HG03135 (cell line): ENCODE results near the gene TINCR.

Experiments used
- ATAC-seq: cut with Tn5 transposase; IDR thresholded peaks from one replicate; pipeline ENCODE4 v1.9.1; 2021; ENCODE audit warnings: mild to moderate bottlenecking, moderate library complexity; ENCODE audit not compliant: unreplicated experiment

The TINCR gene

DNA sequence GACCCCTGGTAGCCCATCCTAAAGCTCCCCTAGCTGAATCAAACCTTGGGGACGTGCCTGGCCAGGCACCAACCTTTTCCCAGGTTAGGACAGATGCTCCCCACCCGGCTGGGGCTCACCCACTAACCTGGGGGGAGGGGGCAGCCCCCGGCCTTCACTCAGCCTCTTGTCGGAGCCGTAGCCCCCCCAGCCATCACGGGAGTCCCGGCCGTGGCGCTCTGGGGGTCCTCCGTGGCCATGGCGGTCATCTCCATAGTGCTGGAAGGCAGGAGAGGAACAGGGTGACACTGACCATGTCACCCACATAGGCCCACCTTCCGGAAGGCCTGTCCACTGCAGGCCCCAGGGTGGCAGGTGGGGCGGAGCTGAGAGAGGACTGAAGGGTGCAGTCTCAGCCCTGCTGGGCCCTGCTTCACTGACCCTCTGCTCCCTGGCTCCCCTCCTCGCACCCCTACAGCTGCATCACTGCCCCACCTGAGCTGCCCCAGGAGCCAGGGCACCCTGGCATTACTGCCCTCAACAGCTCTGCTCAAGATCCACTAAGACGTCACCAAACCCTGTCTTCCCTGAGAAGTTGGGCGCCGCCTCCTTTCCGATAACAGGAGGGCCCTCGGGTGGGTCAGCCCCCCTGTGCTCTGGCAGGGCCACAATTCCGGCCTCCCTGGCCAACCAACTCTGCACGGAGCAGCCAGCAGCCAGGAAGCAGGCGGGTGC is 22.6 kb upstream of the TINCR start:
- ATAC-seq = no peak

DNA sequence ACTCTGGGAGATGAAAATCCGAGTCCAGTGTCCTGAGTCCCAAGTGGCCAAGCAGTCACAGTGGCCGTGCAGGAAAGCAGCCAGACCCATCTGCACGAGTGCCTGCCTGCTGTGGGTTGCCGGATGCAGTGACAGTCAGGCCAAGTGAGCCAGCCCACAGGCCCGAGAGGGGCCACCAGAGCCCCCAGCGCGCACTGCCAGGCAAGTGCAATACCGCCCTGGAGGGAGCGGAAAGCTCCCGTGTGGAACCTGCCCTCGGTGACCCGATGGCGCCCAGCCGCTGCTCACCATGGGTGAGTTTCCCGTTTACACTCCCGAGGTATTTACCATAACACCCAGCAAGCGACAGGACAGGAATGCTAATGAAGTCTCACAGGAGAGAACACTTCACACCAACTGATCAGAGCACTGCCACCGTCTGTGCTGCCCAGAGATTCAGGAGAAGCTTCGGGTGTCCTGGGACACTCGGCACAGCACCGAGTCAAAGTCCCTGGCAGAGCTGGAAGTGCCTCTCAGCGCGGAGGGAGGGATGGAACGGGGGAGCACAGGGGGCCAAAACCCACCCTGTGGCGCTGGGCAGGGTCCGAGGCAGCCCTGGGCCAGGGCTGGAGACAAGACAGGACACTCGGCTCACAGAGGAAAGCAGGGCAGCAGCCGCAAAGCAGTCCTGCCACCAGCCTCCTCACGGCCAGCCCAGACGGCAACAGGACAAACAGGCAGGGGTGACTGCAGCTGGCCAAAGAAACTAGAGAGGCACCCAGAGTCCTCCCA is 21.3 kb upstream of the TINCR start:
- ATAC-seq = no peak

DNA sequence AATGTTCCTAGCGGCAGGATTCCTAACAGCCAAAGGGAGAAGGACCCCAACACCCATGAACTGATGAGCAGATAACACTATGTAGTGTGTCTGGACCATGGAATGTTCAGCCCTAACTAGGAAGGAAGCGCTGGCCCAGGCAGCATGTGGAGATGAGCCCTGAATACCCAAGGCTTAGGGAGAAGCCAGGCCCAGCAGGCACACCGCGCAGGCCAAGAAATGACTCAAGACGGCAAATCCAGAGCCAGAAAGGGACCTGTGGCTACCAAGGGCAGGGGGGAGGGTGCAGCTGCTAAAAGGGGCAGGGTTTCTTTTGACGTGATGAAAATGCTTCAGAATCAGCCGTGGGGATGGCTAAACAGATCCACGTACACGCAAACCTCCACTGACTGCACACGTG is 20.7 kb upstream of the TINCR start:
- no peak for ATAC-seq

DNA sequence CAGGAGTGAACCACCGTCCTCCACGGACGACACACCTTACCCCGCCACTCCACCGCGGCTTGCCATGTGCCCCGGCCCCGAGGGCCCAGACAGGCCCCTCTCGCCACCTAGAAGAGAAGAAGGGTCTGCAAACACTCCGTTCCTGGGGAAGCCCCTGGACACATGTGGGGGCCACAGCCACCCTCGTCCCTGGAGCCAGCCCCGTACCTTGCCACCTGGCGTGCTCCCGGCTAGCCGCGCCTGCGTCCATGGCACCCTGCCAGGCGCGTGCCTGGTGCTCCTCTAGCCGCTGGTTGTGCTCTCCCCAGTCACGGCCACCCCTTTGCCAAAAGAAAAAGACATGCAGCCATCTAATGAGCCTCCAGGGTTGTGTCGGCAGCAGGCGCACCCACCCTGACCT is 19.9 kb upstream of the TINCR start:
- ATAC-seq = no peak

DNA sequence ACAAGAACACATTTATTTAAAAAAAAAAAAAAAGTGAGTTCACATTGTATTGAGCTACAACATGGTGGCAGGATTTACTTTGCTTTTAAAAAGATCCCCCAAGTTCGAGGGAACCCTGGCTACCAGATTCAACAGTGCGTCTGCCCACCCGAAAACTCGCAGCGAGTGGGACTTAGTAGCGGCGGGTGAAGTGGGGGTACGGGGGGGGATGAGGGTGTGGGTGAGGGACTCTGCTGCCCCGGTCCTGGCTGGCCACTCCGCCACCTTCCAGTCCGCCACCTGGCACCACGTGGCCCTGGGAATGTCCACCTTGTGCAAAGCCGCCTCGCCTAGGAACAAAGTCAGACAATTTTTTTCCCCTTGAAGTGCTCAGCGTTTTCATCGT is 19.3 kb upstream of the TINCR start:
- ATAC-seq = no peak

DNA sequence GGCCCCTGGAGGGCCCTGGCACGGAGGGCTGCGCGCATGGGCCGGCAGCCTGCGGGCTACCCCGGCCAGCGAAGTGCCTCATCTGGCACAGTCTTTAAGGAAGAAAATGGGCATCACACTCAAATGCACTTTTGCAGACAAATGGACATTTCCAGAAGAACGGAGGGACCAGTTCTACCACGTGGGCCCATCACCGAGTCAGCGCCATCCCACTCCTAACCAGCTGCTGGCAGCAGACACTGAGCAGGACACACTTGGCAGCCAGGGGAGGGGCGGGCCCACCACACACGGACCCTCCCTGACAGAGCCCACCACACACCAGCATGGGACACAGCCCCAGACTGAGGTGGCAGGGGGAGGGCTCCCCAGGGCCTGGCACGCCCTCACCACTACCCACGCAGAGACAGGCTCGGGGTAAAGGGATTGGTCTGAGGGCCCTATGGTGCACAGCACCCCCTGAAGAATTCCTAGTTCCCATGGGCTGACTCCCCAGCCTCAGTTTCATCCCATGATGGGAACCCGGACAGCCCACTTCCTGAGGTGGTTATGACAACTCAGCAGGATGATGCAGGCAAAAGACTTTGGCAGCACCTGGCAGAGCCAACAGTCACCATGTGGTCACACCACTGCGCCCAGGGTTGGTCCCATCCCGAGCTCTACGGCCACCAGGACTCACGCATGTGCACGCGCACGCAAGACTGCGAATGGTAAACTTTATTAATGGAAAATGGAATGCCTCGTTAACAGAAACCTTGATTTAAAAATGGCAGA is 18.7 kb upstream of the TINCR start:
- ATAC-seq = no peak

DNA sequence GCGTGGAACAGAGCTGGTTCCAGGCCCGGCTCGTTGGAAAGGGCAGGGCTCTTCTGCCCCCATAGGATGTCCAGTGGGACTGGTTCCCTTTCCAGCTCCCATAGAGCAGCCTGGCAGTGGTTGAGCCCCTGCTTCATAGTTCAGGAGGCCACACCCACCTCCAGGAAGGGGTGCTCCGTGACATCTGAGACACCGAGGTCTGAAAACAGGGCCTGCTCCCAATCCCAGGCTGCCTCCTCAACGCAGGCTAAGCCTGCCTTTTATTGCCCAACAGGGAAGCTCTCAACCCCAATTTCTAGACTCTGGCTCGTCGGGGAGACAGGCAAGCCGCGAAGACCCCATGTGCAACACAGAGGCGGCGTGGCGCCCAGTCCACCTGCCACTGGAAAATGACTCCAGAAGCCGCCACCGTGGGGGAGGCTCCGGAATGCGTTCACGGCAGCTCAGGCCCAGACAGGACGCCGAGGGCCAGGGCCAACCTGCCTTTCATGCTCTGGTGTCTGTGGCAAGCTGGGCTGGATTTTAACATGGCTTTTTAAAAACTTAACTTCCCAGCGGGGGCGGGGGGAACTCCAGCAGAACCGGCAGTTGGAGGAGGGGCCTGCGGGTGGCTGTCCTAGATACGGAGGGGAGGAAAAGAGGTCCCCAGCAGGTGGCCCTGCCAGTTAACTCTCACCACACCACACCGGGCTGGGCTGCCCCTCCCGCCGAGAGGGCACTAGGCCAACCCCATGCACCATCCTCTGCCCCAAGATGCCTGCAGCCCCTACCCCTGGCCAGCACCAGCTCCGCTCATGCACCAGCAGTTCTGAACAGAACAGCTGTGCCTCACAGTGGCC is 17.9 kb upstream of the TINCR start:
- ATAC-seq = no peak

DNA sequence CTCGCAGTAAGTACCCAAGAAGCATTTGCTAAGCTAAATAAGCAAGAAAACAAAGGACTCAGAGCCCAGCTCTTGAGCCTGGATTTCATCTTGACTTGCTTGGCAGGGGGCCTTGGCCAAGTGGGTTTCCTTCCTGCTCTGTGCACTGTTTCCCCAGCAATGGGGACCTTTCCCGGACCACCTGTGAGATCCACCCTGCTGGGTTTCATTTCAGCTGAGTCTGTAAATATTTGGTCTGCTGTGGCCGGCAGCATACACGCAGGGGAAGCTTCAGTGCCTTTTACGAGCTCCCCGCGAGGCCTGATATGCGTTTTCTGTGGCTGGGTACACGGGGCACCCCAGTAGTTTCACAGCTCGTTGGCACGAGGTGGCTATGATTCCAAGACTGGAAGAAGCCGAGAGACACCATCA is 12.4 kb upstream of the TINCR start:
- ATAC-seq = no peak

DNA sequence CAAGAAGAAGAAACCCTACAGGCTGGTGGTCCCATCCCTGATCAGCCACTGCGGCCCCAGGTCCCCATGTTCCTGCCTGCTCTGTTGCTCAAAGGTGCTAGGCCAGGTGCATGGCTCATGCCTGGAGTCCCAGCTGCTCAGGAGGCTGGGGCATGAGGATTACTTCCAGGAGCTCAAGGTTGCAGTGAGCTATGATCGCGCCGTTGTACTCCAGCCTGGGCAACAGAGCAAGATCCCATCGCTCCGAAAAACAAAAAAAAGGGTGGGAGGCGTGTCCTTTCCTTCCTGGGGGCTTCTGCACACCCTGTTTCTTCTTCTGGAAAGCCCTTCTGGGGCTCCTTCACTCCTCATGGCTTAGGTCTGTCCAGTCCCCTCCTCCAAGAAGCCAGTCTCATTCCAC is 11.9 kb upstream of the TINCR start:
- ATAC-seq = no peak

DNA sequence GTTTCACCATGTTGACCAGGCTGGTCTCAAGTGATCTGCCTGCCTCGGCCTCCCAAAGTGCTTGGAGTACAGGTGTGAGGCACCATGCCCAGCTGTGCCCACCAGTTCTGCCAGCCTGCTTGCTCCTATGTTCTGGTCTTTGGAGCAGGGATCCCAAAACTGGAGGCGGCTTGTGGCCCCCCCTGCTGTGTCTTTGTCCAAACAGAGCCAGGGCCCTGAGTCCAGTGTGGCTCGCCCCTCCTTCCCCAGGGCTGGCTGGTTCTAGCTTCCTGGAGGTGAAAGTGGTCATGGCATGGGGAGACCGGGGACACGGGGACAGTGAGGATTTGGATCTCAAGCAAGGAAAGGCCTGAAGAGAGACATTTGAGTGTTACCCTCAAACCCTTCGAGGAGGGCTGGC is 11.5 kb upstream of the TINCR start:
- no peak for ATAC-seq

DNA sequence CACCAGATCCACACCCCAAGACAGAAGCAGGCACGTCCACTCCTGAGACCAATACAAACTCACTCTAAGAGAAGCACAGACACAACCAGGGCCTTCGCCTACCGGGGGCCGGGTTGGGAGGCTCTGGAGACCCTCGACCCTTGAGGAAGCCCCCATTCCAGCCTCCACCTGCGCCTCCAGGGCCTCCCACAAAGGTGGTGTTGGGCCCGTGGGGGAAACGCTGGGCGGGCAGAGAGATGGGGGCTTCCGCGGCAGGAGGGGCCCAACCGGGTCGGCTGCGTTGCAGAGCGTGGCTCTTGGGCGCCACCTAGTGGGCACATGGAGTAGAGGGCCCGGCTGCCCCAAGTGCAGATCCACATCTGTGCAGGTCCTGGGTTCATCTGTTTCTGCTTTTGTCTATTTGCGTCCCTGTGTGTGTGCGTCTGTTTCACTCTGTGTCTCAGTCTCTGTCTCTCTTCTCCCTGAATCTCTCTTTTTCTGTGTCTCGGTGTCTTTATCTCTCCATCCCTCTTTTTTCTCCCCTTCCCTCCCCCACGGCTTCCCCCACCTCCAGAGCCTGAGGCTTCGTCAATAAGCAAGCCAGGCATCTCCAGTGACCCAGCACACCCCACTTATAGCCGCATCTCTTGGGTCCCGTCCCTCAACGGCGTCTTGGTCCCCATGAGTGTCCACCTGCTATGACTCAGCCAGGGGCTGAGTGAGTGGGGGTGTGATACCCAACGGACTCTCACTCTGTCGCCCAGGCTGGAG is 10.5 kb upstream of the TINCR start:
- ATAC-seq = no peak

DNA sequence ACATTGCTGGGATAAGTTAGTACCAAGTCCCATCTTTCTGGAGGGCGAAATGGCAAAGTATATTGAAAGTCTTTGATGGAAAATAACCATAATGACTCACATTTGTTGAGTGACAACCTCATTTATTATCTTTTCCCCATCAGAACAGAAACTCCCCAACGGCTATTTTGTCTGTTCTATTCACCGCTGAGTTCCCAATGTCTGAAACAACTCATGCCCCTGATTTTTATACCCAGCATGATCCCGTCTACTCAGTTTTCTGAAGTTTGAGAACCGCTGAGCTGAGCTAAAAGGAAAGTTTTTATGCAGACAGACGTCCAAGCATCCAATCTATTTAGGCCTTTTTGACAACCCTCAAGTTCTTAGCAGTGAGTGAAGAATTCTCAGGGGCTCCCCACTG is 7.8 kb upstream of the TINCR start:
- ATAC-seq = no peak

DNA sequence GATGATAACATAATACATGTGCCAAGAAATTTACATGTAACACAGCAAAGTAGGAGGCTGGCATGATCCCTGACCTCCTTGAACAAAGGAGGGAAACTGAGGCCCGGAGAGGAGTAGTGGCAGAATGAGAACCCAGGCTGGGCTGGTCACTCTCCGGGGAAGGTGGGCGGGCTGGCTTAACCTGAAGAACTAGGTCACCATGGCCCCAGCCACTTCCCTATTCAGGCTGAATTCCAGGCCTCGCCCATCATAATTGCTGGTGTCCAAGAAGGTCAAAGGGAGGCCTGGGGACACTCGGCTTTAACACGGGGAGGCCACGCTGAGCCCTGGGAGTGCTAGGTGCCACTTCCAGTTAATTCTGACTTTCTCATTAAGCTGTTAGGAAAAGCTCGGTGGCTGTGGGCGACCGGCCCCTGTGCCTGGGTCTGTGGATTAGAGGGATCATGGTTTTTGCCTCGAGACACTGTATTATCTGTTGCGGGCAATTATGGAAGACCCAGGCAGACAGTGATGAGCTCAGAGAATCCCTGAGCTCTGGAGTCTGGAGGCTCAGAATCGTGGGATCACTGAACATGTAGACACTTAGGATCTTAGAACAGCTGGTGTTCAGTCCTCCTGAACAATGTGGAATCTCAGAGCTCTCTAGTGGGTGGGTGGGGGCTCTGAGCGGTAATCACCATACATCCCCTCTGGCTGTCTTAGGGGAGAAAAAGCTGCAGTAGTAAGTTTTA is 5.0 kb upstream of the TINCR start:
- no peak for ATAC-seq

DNA sequence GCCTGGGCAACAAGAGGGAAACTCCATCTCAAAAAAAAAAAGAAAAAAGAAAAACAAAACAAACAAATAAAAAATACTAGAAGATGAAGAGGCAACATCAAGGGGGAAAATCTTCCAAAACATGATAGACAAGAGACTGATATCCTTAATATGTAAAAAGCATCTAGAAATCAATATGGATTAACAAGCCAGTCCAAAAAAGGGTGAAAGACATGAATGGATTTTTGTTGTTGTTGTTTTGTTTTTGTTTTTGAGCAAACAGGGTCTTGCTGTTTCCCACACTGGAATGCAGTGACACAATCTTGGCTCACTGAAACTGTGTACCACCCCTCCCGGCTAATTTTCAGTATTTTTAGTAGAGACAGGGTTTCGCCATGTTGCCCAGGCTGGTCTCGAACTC is 4.0 kb upstream of the TINCR start:
- no peak for ATAC-seq

DNA sequence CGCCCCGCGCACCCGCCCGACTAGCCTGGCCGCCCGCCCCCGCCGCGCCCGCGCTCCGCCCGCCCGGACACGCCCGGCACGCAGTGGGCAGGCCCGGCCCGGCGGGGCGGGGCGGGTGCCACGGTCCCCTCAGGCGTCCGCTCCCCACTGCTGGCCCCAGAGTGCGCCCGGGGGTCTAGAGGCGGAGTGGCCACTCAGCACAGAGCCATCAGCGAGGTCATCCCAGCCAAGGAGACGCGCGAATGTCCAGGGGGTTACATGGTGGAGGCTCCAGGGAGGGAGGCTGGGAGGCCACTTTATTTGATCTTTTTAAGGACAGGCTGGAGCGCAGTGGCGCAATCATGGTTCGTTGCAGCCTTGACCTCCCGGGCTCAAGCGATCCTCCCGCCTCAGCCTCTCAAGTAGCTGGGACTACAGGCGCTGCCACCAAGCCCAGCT is 236 bp upstream of the TINCR start:
- ATAC-seq = no peak

DNA sequence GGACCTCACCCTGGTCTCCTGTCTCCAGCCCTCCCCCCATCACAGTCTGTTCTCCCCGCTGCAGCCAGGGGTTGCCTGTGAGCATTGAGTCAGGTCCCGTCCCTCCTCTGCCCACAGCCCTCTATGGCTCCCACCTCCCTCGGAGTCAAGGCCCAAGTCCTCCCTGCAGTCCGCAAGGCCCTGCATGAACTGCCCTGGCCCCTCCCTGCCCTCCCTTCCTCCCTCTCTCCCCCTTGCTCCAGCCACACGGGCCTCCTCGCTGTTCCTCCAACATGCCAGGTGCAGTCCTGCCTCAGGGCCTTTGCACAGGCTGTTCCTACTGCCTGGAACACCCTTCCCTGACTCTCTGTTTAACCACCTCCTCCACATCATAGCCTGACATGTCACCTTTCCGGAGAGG is 2.8 kb downstream of the TINCR start:
- ATAC-seq = no peak

DNA sequence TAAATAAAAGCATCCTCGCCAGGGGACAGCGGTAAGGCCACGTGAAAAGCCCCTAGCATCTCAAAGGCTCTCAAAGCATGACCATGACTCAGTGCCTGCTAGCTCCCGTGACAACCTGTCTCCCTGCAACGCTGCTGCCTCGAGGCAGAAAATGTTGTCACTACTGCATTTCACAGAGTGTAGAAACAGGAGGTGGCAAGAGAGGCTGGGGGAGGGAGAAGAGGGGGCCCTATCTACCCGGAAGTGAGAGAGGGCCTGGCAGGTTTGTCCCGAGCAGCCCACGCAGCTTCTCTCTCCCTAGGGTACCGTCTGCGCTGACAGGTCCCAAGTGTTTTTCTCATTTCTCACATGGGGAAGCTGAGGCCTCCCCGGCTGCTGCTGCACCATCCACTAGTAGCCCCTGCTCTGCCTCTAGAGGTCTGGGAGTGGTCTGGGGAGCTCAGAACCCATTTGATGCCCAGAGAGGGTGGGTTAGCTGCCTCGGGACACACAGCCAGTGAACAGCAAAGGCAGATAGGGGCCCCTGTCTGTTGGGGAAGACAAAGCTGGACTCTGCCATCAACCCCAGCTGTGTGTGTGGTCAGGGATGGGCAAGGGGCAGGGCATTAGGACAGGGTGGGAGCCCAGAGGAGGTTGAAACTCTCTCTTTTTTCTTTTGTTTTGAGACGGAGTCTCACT is 3.7 kb downstream of the TINCR start:
- no peak for ATAC-seq

DNA sequence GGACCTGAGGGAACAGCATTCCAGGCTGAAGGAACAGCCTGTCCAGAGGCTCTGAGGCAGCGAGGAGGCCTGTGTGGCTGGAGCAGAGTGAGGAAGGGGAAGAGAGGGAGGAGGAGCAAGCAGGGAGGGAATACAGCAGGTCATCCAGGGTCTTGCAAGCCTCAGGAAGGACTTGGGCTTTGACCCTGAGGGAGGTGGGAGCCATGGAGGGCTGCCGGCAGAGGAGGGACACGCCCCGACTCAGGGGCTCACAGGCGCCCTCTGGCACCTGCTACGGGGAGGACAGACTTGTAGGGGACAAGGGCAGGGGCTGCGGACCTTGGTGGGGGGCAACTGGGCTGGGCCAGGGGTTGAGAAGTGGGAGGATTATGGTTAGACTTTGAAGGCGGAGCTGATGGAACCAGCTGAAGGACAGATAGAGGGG is 4.7 kb downstream of the TINCR start:
- ATAC-seq = no peak

DNA sequence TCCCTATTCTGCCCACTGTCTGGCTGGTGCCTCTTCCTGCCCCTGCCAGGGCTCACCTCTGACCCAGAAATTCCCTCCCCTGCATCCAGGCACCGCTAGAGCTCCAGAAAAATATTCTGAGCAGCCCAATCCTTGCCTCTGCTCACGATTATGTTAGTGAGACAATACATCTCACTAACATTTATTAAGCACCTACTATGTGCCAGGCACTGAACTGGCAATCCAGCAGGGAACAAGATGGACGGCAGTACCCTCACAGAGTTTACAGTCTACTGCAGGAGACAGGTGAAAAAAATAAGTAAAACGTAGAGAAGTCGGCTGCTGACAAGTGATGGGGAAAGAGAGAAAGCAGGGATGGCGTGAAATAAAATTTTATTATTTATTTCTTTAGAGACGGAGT is 5.5 kb downstream of the TINCR start:
- no peak for ATAC-seq
